GM23248 (cell line): ENCODE results near the gene MBTPS2.

Experiments used
- EZH2 ChIP-seq: fragments of 200-600 bp; sonication (generic); IDR thresholded peaks from 2 replicates; pipeline ENCODE4 v1.6.1; 2018; ENCODE audit warnings: antibody characterized with exemption, mild to moderate bottlenecking; ENCODE audit not compliant: insufficient read depth, poor library complexity, severe bottlenecking
- EZH2phosphoT487 ChIP-seq: fragments of 200-600 bp; sonication (generic); IDR thresholded peaks from 2 replicates; pipeline ENCODE4 v1.6.1; 2018; ENCODE audit warnings: antibody characterized with exemption, moderate library complexity, mild to moderate bottlenecking, low read depth; ENCODE audit not compliant: insufficient read depth

GRCh38 chrX:21881881-21882574 lies 42.6 kb downstream of the MBTPS2 start:
- TF ChIP-seq EZH2phosphoT487 (no peak), EZH2 (no peak)
